GM23338 (cell line): ENCODE results near the gene UNC5B. TPM values are rescaled to one million over a fixed set of nuclear protein-coding genes. Genes with fewer than 3 reads are reported as not detected.

Experiments used
- CREB1 ChIP-seq: fragments of 250-450 bp; sonication (Bioruptor Pico); IDR thresholded peaks from 2 replicates; pipeline ENCODE4 v1.5.0; 2020; ENCODE audit warnings: low read depth, mild to moderate bottlenecking, moderate library complexity
- JUNB ChIP-seq: IDR thresholded peaks from one replicate; pipeline ENCODE4 v1.6.1; 2016; ENCODE audit warnings: antibody characterized with exemption; ENCODE audit not compliant: unreplicated experiment
- REST ChIP-seq: IDR thresholded peaks from one replicate; pipeline ENCODE4 v1.6.1; 2018; ENCODE audit warnings: antibody characterized with exemption; ENCODE audit not compliant: unreplicated experiment
- STAT1 ChIP-seq: IDR thresholded peaks from one replicate; pipeline ENCODE4 v1.6.1; 2016; ENCODE audit warnings: antibody characterized with exemption; ENCODE audit not compliant: unreplicated experiment
- ZNF114 ChIP-seq: fragments of 250-450 bp; sonication (Bioruptor Pico); IDR thresholded peaks from 2 replicates; pipeline ENCODE4 v1.5.0; 2020; ENCODE audit warnings: mild to moderate bottlenecking, moderate library complexity
- ZNF331 ChIP-seq: fragments of 250-450 bp; sonication (Bioruptor Pico); IDR thresholded peaks from 2 replicates; pipeline ENCODE4 v1.5.0; 2020; ENCODE audit warnings: low read depth, mild to moderate bottlenecking, moderate library complexity
- ZNF462 ChIP-seq: fragments of 250-450 bp; sonication (Bioruptor Pico); IDR thresholded peaks from 2 replicates; pipeline ENCODE4 v1.5.0; 2020; ENCODE audit warnings: mild to moderate bottlenecking, moderate library complexity
- polyA plus RNA-seq: library from polyadenylated mRNA; unstranded; fragments of >200 nt; fragmentation: Nextera tagmentation; extraction: Ambion mirVana; gene quantifications from 2 replicates; pipeline ENCODE4 v1.2.1, GENCODE V29; 2016
- total RNA-seq: library from RNA; depleted of rRNA; stranded (reverse); fragments of >200 nt; shearing (Covaris generic); gene quantifications from 2 replicates; pipeline ENCODE4 v1.2.3, GENCODE V29; 2014
- TF ChIP-seq, protein P1 (sequence below), 2 experiments: fragments of 200-600 bp in 1 of 2; sonication (generic) in 1 of 2; conservative IDR thresholded peaks; 2 replicates each; pipeline versions ENCODE4 v1.5.1 to v1.6.1; 2016 to 2017; ENCODE audit warnings: antibody characterized with exemption in 2 of 2, low read depth in 2 of 2, mild to moderate bottlenecking in 2 of 2, moderate library complexity in 1 of 2

UNC5B gene
- total and polyA plus RNA-seq, 2 experiments from 2014 or later, result 8.0 to 31.2 TPM

- TF ChIP-seq ZNF462 (CRISPR knock-in tag), result no peak
- TF ChIP-seq CREB1, result no peak
- no peak for TF ChIP-seq ZNF331
- no peak for TF ChIP-seq JUNB
- TF ChIP-seq ZNF114 (CRISPR knock-in tag), result no peak
- TF ChIP-seq, protein P1, sequence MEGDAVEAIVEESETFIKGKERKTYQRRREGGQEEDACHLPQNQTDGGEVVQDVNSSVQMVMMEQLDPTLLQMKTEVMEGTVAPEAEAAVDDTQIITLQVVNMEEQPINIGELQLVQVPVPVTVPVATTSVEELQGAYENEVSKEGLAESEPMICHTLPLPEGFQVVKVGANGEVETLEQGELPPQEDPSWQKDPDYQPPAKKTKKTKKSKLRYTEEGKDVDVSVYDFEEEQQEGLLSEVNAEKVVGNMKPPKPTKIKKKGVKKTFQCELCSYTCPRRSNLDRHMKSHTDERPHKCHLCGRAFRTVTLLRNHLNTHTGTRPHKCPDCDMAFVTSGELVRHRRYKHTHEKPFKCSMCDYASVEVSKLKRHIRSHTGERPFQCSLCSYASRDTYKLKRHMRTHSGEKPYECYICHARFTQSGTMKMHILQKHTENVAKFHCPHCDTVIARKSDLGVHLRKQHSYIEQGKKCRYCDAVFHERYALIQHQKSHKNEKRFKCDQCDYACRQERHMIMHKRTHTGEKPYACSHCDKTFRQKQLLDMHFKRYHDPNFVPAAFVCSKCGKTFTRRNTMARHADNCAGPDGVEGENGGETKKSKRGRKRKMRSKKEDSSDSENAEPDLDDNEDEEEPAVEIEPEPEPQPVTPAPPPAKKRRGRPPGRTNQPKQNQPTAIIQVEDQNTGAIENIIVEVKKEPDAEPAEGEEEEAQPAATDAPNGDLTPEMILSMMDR (conservative IDR thresholded peaks at IDR 0.05; ENCODE audit: low read depth in 2 of 2), result no peak
- no peak for TF ChIP-seq STAT1
- TF ChIP-seq REST, result no peak
These were observed 131.0 kb downstream of the UNC5B start (continued) for GRCh38 chr10:71343392-71343773.
